Osteoblast (primary cell): ENCODE measurements around the gene TMEM245. TPM values are rescaled to one million over a fixed set of nuclear protein-coding genes. Genes with fewer than 3 reads are reported as not detected.

Experiments
- DNase-seq: peaks from one replicate; pipeline ENCODE4 v3.0.0; 2011; ENCODE audit warnings: low spot score, mixed read lengths; ENCODE audit not compliant: insufficient read length; ENCODE audit errors: missing footprints
- H2AFZ ChIP-seq: 2 replicates; pipeline ENCODE4 v1.6.0; 2011; ENCODE audit warnings: mild to moderate bottlenecking, low read length
- H3K27ac ChIP-seq: 2 replicates; pipeline ENCODE4 v1.5.1; 2011; ENCODE audit warnings: mild to moderate bottlenecking, low read depth, low read length, moderate library complexity
- H3K27me3 ChIP-seq: 2 replicates; pipeline ENCODE4 v1.6.0; 2012; ENCODE audit warnings: mild to moderate bottlenecking, control low read depth, inconsistent platforms, low read length, moderate library complexity; ENCODE audit not compliant: insufficient read depth
- H3K36me3 ChIP-seq: 2 replicates; pipeline ENCODE4 v1.5.1; 2011; ENCODE audit warnings: mild to moderate bottlenecking, low read length, control low read depth, moderate library complexity; ENCODE audit not compliant: insufficient read depth
- H3K4me1 ChIP-seq: 2 replicates; pipeline ENCODE4 v1.5.1; 2011; ENCODE audit warnings: mild to moderate bottlenecking, low read length, control low read depth, moderate library complexity; ENCODE audit not compliant: insufficient read depth
- H3K4me2 ChIP-seq: 2 replicates; pipeline ENCODE4 v1.6.0; 2011; ENCODE audit warnings: mild to moderate bottlenecking, low read length; ENCODE audit not compliant: insufficient read depth
- H3K4me3 ChIP-seq: fragments of 200-600 bp; sonication (generic); 3 replicates; pipeline ENCODE4 v1.5.1; 2012; ENCODE audit warnings: mild to moderate bottlenecking, low read length, inconsistent platforms; ENCODE audit not compliant: insufficient read depth
- H3K79me2 ChIP-seq: 2 replicates; pipeline ENCODE4 v1.6.0; 2012; ENCODE audit warnings: mild to moderate bottlenecking, low read length, control low read depth, inconsistent platforms; ENCODE audit not compliant: insufficient read depth
- H3K9me3 ChIP-seq: 2 replicates; pipeline ENCODE4 v1.5.1; 2011; ENCODE audit warnings: low read depth, low read length, control low read depth
- H4K20me1 ChIP-seq: 2 replicates; pipeline ENCODE4 v1.6.0; 2012; ENCODE audit warnings: mild to moderate bottlenecking, low read length, control low read depth; ENCODE audit not compliant: insufficient read depth
- CTCF ChIP-seq: IDR thresholded peaks from 2 replicates; pipeline ENCODE4 v1.5.1; 2011; ENCODE audit warnings: mild to moderate bottlenecking, low read depth, low read length, moderate library complexity; ENCODE audit errors: extremely low read depth
- total RNA-seq: library from RNA; depleted of rRNA; stranded (reverse); fragments of >200 nt; gene quantifications from 2 replicates; pipeline ENCODE4 v1.2.3, GENCODE V29; 2012

TMEM245 gene
- total RNA-seq, 1 donor = 45.2 TPM

GRCh38 chr9:109117856-109118807 lies 1.6 kb downstream of the TMEM245 start:
- H3K4me1 ChIP-seq = peaks cover 43% of the 10 kb centered on the region

GRCh38 chr9:109115931-109116526 lies 3.7 kb downstream of the TMEM245 start:
- Histone ChIP-seq H3K27ac (no peak overlapping the region), H3K9me3 (no peaks in the 10 kb centered on the region), H3K4me3 (no peak overlapping the region), H2AFZ (no peak overlapping the region), H3K4me1 (peaks cover 50% of the 10 kb centered on the region), H3K36me3 (no peaks in the 10 kb centered on the region), H4K20me1 (peaks cover 32% of the 10 kb centered on the region), H3K79me2 (peaks cover 84% of the 10 kb centered on the region), H3K4me2 (peak overlapping the region; percentile 17), H3K27me3 (no peaks in the 10 kb centered on the region)
- no peak for TF ChIP-seq CTCF
- no peak for DNase-seq

More at GRCh38 chr9:109117856-109118807, 1.6 kb downstream of the TMEM245 start:
- H3K27ac ChIP-seq = peak overlapping the region; percentile 47
- H3K4me2 ChIP-seq = peak overlapping the region; percentile 83
- no peaks in the 10 kb centered on the region for H3K36me3 ChIP-seq
- peak; percentile 90 for DNase-seq
- peaks cover 63% of the 10 kb centered on the region for H3K79me2 ChIP-seq
- no peak overlapping the region for H2AFZ ChIP-seq
- no peaks in the 10 kb centered on the region for H3K9me3 ChIP-seq
- no peak for TF ChIP-seq CTCF
- H3K4me3 ChIP-seq = peak overlapping the region; percentile 81
- H3K27me3 ChIP-seq = no peaks in the 10 kb centered on the region
- H4K20me1 ChIP-seq = peaks cover 32% of the 10 kb centered on the region

GRCh38 chr9:109114670-109115069 lies 5.1 kb downstream of the TMEM245 start:
- peak overlapping the region; percentile 27 for H3K27ac ChIP-seq
- DNase-seq = no peak
- no peaks in the 10 kb centered on the region for H3K9me3 ChIP-seq
- peak overlapping the region; percentile 46 for H3K4me2 ChIP-seq
- no peaks in the 10 kb centered on the region for H3K27me3 ChIP-seq
- peaks cover 32% of the 10 kb centered on the region for H4K20me1 ChIP-seq
- no peaks in the 10 kb centered on the region for H3K36me3 ChIP-seq
- no peak overlapping the region for H3K4me3 ChIP-seq
- H3K79me2 ChIP-seq = peaks cover 95% of the 10 kb centered on the region
- H2AFZ ChIP-seq = no peak overlapping the region
- H3K4me1 ChIP-seq = peaks cover 57% of the 10 kb centered on the region
- TF ChIP-seq CTCF = no peak
